ENCODE data around the gene LRRC15.

GRCh38 chr3:194330160-194330559 is 39.4 kb downstream of the LRRC15 start:
- no peak for TF ChIP-seq POLR2AphosphoS5 (IDR thresholded peaks at IDR 0.05; ENCODE audit: insufficient read depth in 1 of 2, low read depth in 1 of 2)
- TF ChIP-seq, protein P1, sequence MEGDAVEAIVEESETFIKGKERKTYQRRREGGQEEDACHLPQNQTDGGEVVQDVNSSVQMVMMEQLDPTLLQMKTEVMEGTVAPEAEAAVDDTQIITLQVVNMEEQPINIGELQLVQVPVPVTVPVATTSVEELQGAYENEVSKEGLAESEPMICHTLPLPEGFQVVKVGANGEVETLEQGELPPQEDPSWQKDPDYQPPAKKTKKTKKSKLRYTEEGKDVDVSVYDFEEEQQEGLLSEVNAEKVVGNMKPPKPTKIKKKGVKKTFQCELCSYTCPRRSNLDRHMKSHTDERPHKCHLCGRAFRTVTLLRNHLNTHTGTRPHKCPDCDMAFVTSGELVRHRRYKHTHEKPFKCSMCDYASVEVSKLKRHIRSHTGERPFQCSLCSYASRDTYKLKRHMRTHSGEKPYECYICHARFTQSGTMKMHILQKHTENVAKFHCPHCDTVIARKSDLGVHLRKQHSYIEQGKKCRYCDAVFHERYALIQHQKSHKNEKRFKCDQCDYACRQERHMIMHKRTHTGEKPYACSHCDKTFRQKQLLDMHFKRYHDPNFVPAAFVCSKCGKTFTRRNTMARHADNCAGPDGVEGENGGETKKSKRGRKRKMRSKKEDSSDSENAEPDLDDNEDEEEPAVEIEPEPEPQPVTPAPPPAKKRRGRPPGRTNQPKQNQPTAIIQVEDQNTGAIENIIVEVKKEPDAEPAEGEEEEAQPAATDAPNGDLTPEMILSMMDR (IDR thresholded peaks at IDR 0.05), result no peak

Measured in vagina (tissue), 2 donors.